HepG2 (cell line): ENCODE measurements around the gene NKAIN4. TPM values are rescaled to one million over a fixed set of nuclear protein-coding genes. Genes with fewer than 3 reads are reported as not detected.

ENCODE experiments used
- ARID2 ChIP-seq: sonication (generic); formaldehyde crosslinking; IDR thresholded peaks from 2 replicates; pipeline ENCODE4 v1.8.1; 2022; ENCODE audit warnings: mild to moderate bottlenecking, missing genetic modification reagents, borderline replicate concordance
- ARNT ChIP-seq: fragments of 450-650 bp; IDR thresholded peaks from 2 replicates; pipeline ENCODE4 v1.6.1; 2017
- BATF2 ChIP-seq: sonication (generic); formaldehyde crosslinking; IDR thresholded peaks from 2 replicates; pipeline ENCODE4 v1.8.0; 2022; ENCODE audit warnings: mild to moderate bottlenecking, missing genetic modification reagents, moderate library complexity
- BRD4 ChIP-seq: sonication (generic); formaldehyde crosslinking; IDR thresholded peaks from 2 replicates; pipeline ENCODE4 v1.4.0; 2020; ENCODE audit warnings: missing genetic modification reagents
- CBX5 ChIP-seq: sonication (generic); formaldehyde crosslinking; IDR thresholded peaks from 2 replicates; pipeline ENCODE4 v1.4.0; 2020; ENCODE audit warnings: missing genetic modification reagents, borderline replicate concordance
- DMTF1 ChIP-seq: sonication (generic); formaldehyde crosslinking; IDR thresholded peaks from 2 replicates; pipeline ENCODE4 v1.4.0; 2020; ENCODE audit warnings: mild to moderate bottlenecking, missing genetic modification reagents
- GLMP ChIP-seq: sonication (generic); formaldehyde crosslinking; IDR thresholded peaks from 2 replicates; pipeline ENCODE4 v1.9.0; 2021; ENCODE audit warnings: missing genetic modification reagents, mild to moderate bottlenecking, borderline replicate concordance
- GTF3A ChIP-seq: sonication (generic); formaldehyde crosslinking; conservative IDR thresholded peaks from 2 replicates; pipeline ENCODE4 v1.4.0; 2020; ENCODE audit warnings: mild to moderate bottlenecking, missing genetic modification reagents
- NFKB2 ChIP-seq: sonication (generic); formaldehyde crosslinking; IDR thresholded peaks from 2 replicates; pipeline ENCODE4 v1.4.0; 2020; ENCODE audit warnings: missing genetic modification reagents, borderline replicate concordance
- RNF2 ChIP-seq: fragments of 450-650 bp; conservative IDR thresholded peaks from 2 replicates; pipeline ENCODE4 v1.6.1; 2016; ENCODE audit warnings: low read depth
- SOX5 ChIP-seq: IDR thresholded peaks from 2 replicates; pipeline ENCODE4 v1.6.1; 2016; ENCODE audit warnings: borderline replicate concordance
- TEF ChIP-seq: sonication (generic); formaldehyde crosslinking; IDR thresholded peaks from 2 replicates; pipeline ENCODE4 v1.5.0; 2020; ENCODE audit warnings: missing genetic modification reagents
- U2AF2 ChIP-seq: fragments of 200-400 bp; formaldehyde crosslinking; IDR thresholded peaks from 2 replicates; pipeline ENCODE4 v1.6.1; 2017; ENCODE audit warnings: low read depth, mild to moderate bottlenecking, low read length
- ZFP62 ChIP-seq: sonication (generic); formaldehyde crosslinking; IDR thresholded peaks from 2 replicates; pipeline ENCODE4 v1.4.0; 2020; ENCODE audit warnings: missing genetic modification reagents
- ZFY ChIP-seq: sonication (generic); formaldehyde crosslinking; IDR thresholded peaks from 2 replicates; pipeline ENCODE4 v1.4.0; 2020; ENCODE audit warnings: missing genetic modification reagents
- ZNF121 ChIP-seq: sonication (generic); formaldehyde crosslinking; IDR thresholded peaks from 2 replicates; pipeline ENCODE4 v1.5.0; 2020; ENCODE audit warnings: mild to moderate bottlenecking, missing genetic modification reagents
- ZNF234 ChIP-seq: sonication (generic); formaldehyde crosslinking; conservative IDR thresholded peaks from 2 replicates; pipeline ENCODE4 v1.5.1; 2020; ENCODE audit warnings: mild to moderate bottlenecking, missing genetic modification reagents
- ZNF263 ChIP-seq: sonication (generic); formaldehyde crosslinking; IDR thresholded peaks from 2 replicates; pipeline ENCODE4 v1.4.0; 2020; ENCODE audit warnings: missing genetic modification reagents
- ZNF264 ChIP-seq: sonication (generic); formaldehyde crosslinking; IDR thresholded peaks from 2 replicates; pipeline ENCODE4 v1.4.0; 2020; ENCODE audit warnings: missing genetic modification reagents
- ZNF775 ChIP-seq: sonication (generic); formaldehyde crosslinking; IDR thresholded peaks from 2 replicates; pipeline ENCODE4 v1.4.0; 2020; ENCODE audit warnings: missing genetic modification reagents, mild to moderate bottlenecking, moderate library complexity, borderline replicate concordance
- ZNF784 ChIP-seq: sonication (generic); formaldehyde crosslinking; IDR thresholded peaks from 2 replicates; pipeline ENCODE4 v1.5.1; 2020; ENCODE audit warnings: missing genetic modification reagents, mild to moderate bottlenecking, borderline replicate concordance
- polyA plus RNA-seq, 8 experiments: library from polyadenylated mRNA; depleted of rRNA in 3 of 8; stranded (reverse) in 7 of 8; unstranded in 1 of 8; fragments of >200 nt; fragmentation: Illumina TruSeq in 4 of 8; extraction: Trizol in 4 of 8; gene quantifications; 2 replicates each; pipeline versions ENCODE4 v1.2.1 to v1.2.3, GENCODE V29; 2011 to 2016; ENCODE audit warnings: low read depth in 4 of 8, missing spikeins in 1 of 8, mixed read lengths in 1 of 8; ENCODE audit not compliant: insufficient read depth in 1 of 8
- total RNA-seq, 5 experiments: library from RNA; depleted of rRNA; stranded (reverse); fragments of >200 nt; fragmentation: Illumina TruSeq; extraction: Trizol; gene quantifications; 2 replicates each; pipeline ENCODE4 v1.2.3, GENCODE V29; 2016; ENCODE audit warnings: low read depth in 1 of 5

The NKAIN4 gene
- total and polyA plus RNA-seq, 2 of the 13 experiments (the other 11 are each of a cell fraction or from before 2014, with no cell fraction given) = not detected

GRCh38 chr20:63272105-63273058 is 18.1 kb upstream of the NKAIN4 start, which contains the start of gene ARFGAP1 (continued):
- TF ChIP-seq BRD4 (CRISPR knock-in tag) = peak; percentile 91; the same call in 1 of the 2 replicates
- TF ChIP-seq CBX5 = peak; percentile 55; the same call in 1 of the 2 replicates
- no peak for TF ChIP-seq ARNT
- peak; percentile 99 for TF ChIP-seq ZFY (CRISPR knock-in tag)
- no peak for TF ChIP-seq TEF (CRISPR knock-in tag)
- TF ChIP-seq BATF2 = no peak
- no peak for TF ChIP-seq GTF3A (CRISPR knock-in tag)
- no peak for TF ChIP-seq ZNF234 (CRISPR knock-in tag)
- TF ChIP-seq RNF2 = peak; percentile 71; the same call in 1 of the 2 replicates
- TF ChIP-seq ZNF121 (CRISPR knock-in tag) = no peak
- TF ChIP-seq GLMP (CRISPR knock-in tag) = no peak
- TF ChIP-seq ZNF775 = no peak
- peak; percentile 97 for TF ChIP-seq U2AF2
- no peak for TF ChIP-seq ZFP62 (CRISPR knock-in tag)
- TF ChIP-seq ARID2 (CRISPR knock-in tag) = peak; percentile 46; the same call in 1 of the 2 replicates
- no peak for TF ChIP-seq DMTF1 (CRISPR knock-in tag)
- peak; percentile 54; the same call in 1 of the 2 replicates for TF ChIP-seq NFKB2
- TF ChIP-seq ZNF784 = peak; percentile 76; the same call in 1 of the 2 replicates
- no peak; the same call in 1 of the 2 replicates for TF ChIP-seq ZNF263 (CRISPR knock-in tag)
- peak; percentile 17; the same call in 1 of the 2 replicates for TF ChIP-seq SOX5 (CRISPR knock-in tag)
- no peak; the same call in 1 of the 2 replicates for TF ChIP-seq ZNF264 (CRISPR knock-in tag)
